HG03060 (cell line): Measurements from ENCODE around the gene SH3PXD2A.
"Not testable (repeated sequence)": the region's sequence is repeated elsewhere in the genome, so short reads cannot be mapped to it uniquely, and the experiment has no call there.

Experiments used
- ATAC-seq: cut with Tn5 transposase; IDR thresholded peaks from one replicate; pipeline ENCODE4 v1.9.1; 2021; ENCODE audit warnings: low read depth, moderate number of reproducible peaks; ENCODE audit not compliant: unreplicated experiment

The SH3PXD2A gene

DNA sequence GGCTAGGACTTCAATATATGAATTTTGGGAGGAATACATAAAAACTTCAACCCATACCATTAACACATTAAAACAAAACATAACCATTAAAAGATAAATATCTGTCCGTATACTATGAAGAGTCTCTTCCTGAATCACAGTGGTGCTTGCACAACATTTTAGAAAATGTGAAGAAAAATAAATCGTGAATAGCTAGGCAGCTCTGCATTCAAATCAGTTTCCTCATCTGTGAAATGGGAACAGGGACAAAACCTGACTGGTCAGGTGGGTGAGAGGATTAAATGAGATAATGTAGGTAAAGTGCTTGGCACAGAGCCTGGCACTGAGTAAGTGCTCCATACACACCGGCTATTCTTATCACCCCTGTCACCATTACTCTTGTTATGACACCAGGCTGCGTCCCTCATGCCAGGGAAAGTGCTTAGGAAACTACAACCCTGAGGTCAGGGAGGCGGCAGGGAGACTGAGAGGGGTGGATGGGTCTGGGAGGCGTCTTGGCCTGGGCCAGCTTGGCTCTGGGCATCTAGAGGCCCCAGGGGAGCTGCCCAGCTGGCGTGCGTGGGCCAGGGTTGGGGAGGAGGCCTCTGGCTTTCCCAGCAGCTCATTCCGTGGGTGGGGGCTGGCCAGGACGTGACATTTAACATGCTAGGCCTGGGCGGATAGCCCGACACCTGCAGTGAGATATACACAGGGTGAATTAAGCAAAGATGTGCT lies 78.3 kb downstream of the SH3PXD2A start:
- no peak for ATAC-seq

- no peak for ATAC-seq
Observed at GRCh38 chr10:103775776-103776175, 79.6 kb downstream of the SH3PXD2A start.

DNA sequence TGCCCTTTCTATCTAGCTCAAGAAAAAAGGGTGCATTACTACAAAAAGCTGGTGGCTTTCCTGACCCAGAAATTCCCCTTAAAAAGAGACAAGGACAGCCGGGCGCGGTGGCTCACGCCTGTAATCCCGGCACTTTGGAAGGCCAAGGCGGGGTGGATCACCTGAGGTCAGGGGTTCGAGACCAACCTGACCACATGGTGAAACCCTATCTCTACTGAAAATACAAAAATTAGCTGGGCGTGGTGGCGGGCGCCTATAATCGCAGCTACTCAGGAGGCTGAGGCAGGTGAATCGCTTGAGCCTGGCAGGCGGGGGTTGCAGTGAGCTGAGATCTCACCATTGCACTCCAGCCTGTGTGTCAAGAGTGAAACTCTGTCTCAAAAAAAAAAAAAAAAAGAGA lies 82.5 kb downstream of the SH3PXD2A start:
- not testable (repeated sequence) for ATAC-seq

DNA sequence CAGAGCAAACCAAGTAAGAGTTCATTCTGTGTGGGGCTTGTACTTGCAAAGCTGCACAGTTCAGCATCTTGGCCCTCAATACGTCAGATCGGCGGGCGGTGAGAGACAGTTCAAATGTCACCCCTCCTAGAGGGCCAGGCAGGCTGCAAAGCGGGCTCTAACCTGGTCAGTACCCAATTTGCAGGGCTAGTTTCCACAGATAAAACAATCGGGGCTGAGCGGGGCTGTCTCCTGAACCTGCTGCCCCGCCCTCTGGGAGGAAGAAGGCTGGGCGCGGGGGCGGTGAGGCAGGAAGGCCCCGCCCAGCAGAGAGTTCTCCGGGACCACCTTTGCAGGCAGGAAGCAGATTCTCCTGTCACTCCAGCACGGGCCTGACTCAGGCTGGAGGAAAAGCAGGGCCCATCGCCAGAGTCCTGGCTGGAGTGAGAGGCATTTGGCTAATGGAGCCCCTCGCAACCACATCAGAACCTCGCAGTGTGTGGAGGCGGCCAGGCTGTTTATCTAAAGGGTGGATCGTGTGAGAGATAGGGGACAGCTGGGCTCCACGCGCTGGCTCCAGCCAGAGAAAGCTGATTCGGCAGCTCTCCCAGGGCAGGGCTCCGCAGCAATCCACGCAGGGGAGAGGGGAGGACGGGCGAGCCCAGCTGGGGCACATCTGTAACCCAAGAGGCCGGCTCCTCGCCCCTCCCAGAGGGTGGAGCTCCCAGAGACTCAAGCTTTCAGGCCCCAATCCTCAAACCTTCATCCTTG lies 83.1 kb downstream of the SH3PXD2A start:
- no peak for ATAC-seq

- ATAC-seq, result no peak
Observed at GRCh38 chr10:103770139-103770538, 85.2 kb downstream of the SH3PXD2A start.

- ATAC-seq, result no peak
Observed at GRCh38 chr10:103769176-103769575, 86.2 kb downstream of the SH3PXD2A start.

DNA sequence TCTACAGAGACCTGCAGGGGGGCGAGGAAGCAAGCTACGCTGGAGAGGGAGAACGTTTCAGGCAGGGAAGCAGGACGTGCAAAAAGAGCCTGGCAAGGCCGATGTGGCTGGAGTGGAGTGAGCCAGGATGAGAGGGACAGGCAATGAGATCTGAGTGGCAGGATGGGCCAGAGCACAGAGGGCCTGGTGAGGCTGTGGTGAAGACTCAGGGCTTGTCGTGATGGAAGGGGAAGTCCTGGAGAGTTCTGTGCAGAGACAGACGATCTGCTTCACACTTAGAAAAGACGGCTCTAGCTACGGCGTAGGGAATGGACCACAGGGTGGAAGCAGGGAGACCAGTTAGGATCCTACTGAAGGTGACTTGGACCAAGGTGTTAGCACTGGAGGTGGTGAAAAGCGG lies 87.0 kb downstream of the SH3PXD2A start:
- ATAC-seq, result no peak

- no peak for ATAC-seq
Observed at GRCh38 chr10:103767756-103768155, 87.6 kb downstream of the SH3PXD2A start.

GRCh38 chr10:103766751-103767505 lies 88.4 kb downstream of the SH3PXD2A start:
- ATAC-seq, result no peak

- no peak for ATAC-seq
Observed at GRCh38 chr10:103765981-103766380, 89.4 kb downstream of the SH3PXD2A start.

DNA sequence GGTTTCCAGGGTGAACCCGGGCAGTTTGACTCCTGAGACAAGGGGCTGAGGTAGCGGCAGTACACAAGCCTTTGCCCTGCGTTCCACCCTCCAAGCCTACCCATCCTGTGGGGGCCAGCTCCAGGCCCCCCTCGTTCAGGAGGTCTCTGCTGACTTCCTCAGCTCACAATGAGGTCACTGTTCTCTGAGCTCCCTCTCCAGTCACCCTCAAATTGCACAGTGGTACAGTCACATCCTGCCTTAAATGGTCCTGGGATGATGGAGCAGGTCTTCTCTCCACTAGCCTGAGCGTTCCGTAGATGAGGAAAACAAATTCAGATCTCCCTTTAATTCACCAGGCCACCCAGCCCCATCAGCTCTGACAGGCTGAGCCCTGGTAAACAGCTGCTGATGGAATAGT lies 90.2 kb downstream of the SH3PXD2A start:
- ATAC-seq, result no peak

- no peak for ATAC-seq
Observed at GRCh38 chr10:103764296-103765088, 90.9 kb downstream of the SH3PXD2A start.

DNA sequence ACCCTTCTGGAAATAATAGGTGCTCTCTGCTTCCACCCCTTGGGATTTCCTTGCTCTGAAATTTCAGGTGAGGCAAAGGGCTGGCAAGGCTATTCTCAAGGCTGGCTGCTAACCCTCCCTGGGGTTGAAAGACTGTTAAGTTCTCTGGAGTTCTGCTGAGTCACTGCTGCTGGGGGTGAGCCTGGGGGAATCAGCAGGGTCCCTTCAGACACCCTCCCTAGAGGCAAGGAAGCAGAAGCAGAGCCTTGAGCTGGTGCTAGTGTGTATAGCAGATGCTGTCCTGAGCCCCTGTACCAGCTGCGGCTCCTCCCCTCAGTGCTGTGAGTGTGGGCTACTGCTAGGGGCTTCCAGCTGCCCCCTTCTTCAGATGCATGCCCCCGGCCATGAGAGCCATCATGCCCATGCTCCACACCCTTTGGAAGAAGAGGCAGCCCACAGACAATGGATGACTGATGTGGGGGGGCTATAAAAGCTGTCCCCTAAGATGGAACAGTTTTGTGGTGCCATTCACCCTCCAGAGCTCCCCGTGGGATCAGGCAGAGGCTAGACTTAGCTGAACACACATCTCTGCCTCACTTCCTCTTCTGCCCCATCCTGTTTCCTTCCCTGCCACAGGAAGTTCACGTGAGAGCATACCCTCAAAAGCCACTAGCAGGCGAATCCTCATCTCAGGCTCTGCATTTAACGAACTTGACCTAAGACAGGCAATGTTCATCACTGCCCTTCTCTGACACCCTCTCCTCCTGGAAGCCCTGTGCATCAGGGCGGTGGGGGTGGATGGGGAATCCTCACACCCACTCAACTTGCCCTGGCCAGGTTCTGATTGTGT lies 91.8 kb downstream of the SH3PXD2A start:
- no peak for ATAC-seq

DNA sequence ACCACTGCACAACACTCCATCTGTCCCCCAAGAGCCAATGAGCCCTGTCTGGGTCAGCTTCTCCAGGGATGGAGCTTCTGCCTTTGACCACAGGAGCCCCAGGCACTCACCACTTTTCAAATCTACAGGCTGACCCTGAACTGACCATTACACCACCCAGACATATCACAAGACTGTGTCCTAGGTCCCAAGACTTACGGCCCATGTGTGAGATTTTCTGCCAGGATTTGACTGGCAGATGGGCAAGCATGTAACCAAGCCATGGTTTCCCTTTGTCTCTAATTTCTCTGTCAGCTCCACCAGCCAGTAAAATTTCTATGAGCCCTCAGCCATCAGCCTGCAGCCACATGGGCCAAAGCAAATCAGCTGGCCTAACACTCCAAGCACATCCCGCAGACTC lies 92.5 kb downstream of the SH3PXD2A start:
- no peak for ATAC-seq

DNA sequence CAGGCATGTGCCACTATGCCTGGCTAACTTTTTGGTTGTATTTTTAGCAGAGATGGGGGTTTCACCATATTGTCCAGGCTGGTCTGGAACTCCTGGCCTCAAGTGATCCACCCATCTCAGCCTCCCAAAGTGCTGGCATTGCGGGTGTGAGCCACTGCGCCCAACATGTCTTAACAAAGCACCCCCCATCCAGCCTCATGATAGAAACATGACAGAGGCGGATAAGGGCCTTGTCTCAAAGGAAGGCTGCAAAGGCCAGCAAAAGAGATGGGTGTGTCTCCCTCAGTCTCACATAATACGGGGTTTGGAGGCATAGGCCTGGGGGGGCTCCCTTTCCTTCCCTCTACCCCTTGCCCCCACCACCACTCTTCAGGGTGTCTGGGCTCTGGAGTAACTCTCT lies 93.2 kb downstream of the SH3PXD2A start:
- ATAC-seq, result no peak

GRCh38 chr10:103761075-103761920 lies 94.1 kb downstream of the SH3PXD2A start:
- ATAC-seq, result no peak

- not testable (repeated sequence) for ATAC-seq
Observed at GRCh38 chr10:103760233-103760632, 95.1 kb downstream of the SH3PXD2A start.

DNA sequence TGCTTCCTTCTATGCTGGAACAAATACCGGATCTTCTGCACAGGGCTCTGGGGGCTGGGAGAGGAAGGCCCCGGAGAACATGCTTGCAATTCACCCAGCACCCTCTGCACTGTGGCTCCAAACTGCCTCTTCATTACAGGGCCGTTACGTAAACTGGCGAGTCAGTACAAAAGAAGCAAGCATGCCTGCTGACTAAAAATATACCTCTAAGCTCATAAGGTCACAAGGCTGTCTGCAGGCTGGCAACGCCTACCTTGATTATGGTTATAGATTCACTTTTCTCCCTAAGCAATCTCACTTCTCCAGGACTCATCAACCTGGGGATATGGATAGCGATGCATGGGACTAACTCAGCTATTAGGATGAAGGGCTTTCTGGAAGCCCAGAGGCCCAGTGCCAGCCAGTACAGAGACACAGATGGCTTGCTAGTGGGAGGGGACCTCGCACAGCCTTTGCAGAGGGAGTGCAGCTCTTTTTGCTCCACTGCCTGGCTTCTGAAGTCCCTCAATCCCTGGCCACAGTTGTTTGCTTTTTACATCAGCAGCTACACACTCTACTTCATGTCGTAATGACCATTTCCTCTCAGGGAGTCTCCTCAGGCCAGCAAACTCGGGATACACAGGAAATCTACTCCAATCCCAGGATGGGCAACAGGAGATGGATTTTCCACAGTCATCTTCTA lies 96.1 kb downstream of the SH3PXD2A start:
- ATAC-seq, result peak; percentile 58
